Measurements from ENCODE around the gene HLA-B. TPM values are rescaled to one million over a fixed set of nuclear protein-coding genes. Genes with fewer than 3 reads are reported as not detected.

HLA-B gene
- total and polyA plus RNA-seq, 2 of the 8 experiments (the other 6 are each of a cell fraction or from before 2014, with no cell fraction given) = 154 to 233 TPM

DNA sequence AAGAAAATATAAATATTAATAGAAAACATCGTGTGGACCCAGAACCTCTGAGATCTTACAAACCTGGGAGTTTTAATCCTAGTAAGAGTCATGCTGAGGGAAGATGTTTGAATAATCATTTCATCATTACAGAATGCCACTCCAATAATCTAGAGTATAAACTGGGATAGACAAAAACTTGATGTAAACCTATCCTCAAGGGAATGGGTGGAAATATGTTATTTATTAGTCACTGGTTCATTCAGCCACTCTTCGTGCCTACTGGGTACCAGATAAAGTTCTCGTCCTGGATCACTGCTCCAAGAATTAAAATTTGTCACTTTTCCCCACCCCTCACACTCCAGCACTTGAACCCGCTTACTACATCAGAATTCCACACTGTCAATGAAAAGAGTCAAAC is 7.7 kb downstream of the HLA-B start:
- FAIRE-seq (no peak), DNase-seq (ENCODE audit: low read depth in 1 of 2, low spot score in 2 of 2) (no peak)
- Histone ChIP-seq H4K20me1 (replicated peaks in 1 of 2; ENCODE audit: control insufficient read depth in 1 of 2, insufficient read depth in 2 of 2, low read length in 2 of 2) (no peaks in the 10 kb centered on the region), H3K36me3 (ENCODE audit: control insufficient read depth in 2 of 4, insufficient read depth in 4 of 4, low read length in 3 of 4) (peaks cover 0 to 5% (median 0%) of the 10 kb centered on the region in 4 experiments; a peak in 3 of 8 replicates), H4K5ac (ENCODE audit: insufficient read length, low read depth, low read length) (no peak overlapping the region), H2BK20ac (ENCODE audit: low read length) (no peak overlapping the region), H3K4ac (replicated peaks; ENCODE audit: insufficient read length, low read depth, low read length) (no peak overlapping the region), H2BK12ac (ENCODE audit: low read depth, low read length) (no peak overlapping the region), H2AK5ac (ENCODE audit: low read depth, low read length) (no peak overlapping the region), H2AFZ (ENCODE audit: low read length) (no peak overlapping the region), H3K79me2 (ENCODE audit: control insufficient read depth in 1 of 2, insufficient read depth in 2 of 2, low read length in 2 of 2) (no peaks in the 10 kb centered on the region), H4K8ac (ENCODE audit: extremely low read depth, insufficient read depth, low read length) (no peak overlapping the region), H2BK120ac (replicated peaks; ENCODE audit: low read depth, low read length) (no peak overlapping the region), H4K91ac (replicated peaks; ENCODE audit: insufficient read length, low read length) (no peak overlapping the region), H3K56ac (replicated peaks; ENCODE audit: insufficient read length, low read depth, low read length) (no peak overlapping the region), H3K23me2 (ENCODE audit: low read depth, low read length) (no peaks in the 10 kb centered on the region), H3K14ac (ENCODE audit: insufficient read length) (no peak overlapping the region), H3K9ac (replicated peaks in 1 of 4; ENCODE audit: extremely low read depth in 1 of 4, low read depth in 3 of 4, low read length in 3 of 4) (no peak overlapping the region), H3K4me2 (ENCODE audit: insufficient read depth in 1 of 2, low read depth in 2 of 2, low read length in 2 of 2) (no peak overlapping the region), H2BK5ac (ENCODE audit: low read depth, low read length) (no peak overlapping the region), H3K23ac (ENCODE audit: insufficient read length) (no peak overlapping the region), H2BK15ac (ENCODE audit: low read length) (no peak overlapping the region), H3K79me1 (ENCODE audit: low read depth, low read length) (no peaks in the 10 kb centered on the region), H3K4me3 (ENCODE audit: extremely low read depth in 1 of 4, insufficient read depth in 2 of 4, low read depth in 3 of 4, low read length in 4 of 4) (no peak overlapping the region), H3K4me1 (replicated peaks in 1 of 4; ENCODE audit: control insufficient read depth in 3 of 4, insufficient read depth in 4 of 4, low read length in 3 of 4) (0 out of 7 replicates have a peak, but pooled peaks cover 0 to 2% (median 0%) of the 10 kb centered on the region in 4 experiments), H3K18ac (ENCODE audit: extremely low read depth, low read length) (no peak overlapping the region), H3K27me3 (replicated peaks in 1 of 4; ENCODE audit: control insufficient read depth in 3 of 4, extremely low read depth in 1 of 4, insufficient read depth in 3 of 4, low read length in 3 of 4) (no peaks in the 10 kb centered on the region; a peak in 2 of 7 replicates), H3K27ac (ENCODE audit: low read depth, low read length) (no peak overlapping the region), H3K9me3 (ENCODE audit: insufficient read depth in 2 of 2, low read depth in 1 of 2, low read length in 1 of 2) (no peaks in the 10 kb centered on the region)
- WGBS, 2 experiments (ENCODE audit: extremely low coverage in 1 of 2, insufficient coverage in 1 of 2, insufficient read length in 1 of 2, insufficient replicate concordance in 2 of 2, low coverage in 1 of 2, low lambda C conversion rate in 2 of 2, missing lambda C conversion rate in 1 of 2) = 78% methylated on average over 4 of the region's 4 CpGs; no CpG with 5 or more reads in 1 of the 2 experiments
- CTCF ChIA-PET (ENCODE audit: partially characterized antibody) = no interaction called here
- POLR2A ChIA-PET (ENCODE audit: partially characterized antibody) = no interaction called here
- no peak for TF ChIP-seq CHD1 (IDR thresholded peaks at IDR 0.05; ENCODE audit: low read depth, low read length)
- TF ChIP-seq TCF12 (IDR thresholded peaks at IDR 0.05; ENCODE audit: low read depth, low read length) = no peak
- TF ChIP-seq RFX5 (IDR thresholded peaks at IDR 0.05; ENCODE audit: borderline replicate concordance, low read depth, low read length) = no peak
- no peak for TF ChIP-seq SIX5 (IDR thresholded peaks at IDR 0.05; ENCODE audit: low read depth, low read length)
- no peak for TF ChIP-seq EZH2 (IDR thresholded peaks at IDR 0.05; ENCODE audit: low read depth, low read length, severe bottlenecking)
- TF ChIP-seq, protein P1, sequence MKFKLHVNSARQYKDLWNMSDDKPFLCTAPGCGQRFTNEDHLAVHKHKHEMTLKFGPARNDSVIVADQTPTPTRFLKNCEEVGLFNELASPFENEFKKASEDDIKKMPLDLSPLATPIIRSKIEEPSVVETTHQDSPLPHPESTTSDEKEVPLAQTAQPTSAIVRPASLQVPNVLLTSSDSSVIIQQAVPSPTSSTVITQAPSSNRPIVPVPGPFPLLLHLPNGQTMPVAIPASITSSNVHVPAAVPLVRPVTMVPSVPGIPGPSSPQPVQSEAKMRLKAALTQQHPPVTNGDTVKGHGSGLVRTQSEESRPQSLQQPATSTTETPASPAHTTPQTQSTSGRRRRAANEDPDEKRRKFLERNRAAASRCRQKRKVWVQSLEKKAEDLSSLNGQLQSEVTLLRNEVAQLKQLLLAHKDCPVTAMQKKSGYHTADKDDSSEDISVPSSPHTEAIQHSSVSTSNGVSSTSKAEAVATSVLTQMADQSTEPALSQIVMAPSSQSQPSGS (IDR thresholded peaks at IDR 0.05; ENCODE audit: low read length) = no peak
- no peak for TF ChIP-seq SP2 (IDR thresholded peaks at IDR 0.05; ENCODE audit: low read length)
- TF ChIP-seq HDAC2 (IDR thresholded peaks at IDR 0.05; ENCODE audit: borderline replicate concordance in 1 of 2, low read depth in 2 of 2, low read length in 2 of 2) = no peak
